Cardiac atrium fibroblast (primary cell): ENCODE data around the gene ZP2. TPM values are rescaled to one million over a fixed set of nuclear protein-coding genes. Genes with fewer than 3 reads are reported as not detected.

Experiments
- total RNA-seq: library from RNA; depleted of rRNA; stranded (reverse); fragments of >200 nt; gene quantifications from 2 replicates; pipeline ENCODE4 v1.2.3, GENCODE V29; 2015

Gene ZP2
- not detected in 2 replicates for total RNA-seq

DNA sequence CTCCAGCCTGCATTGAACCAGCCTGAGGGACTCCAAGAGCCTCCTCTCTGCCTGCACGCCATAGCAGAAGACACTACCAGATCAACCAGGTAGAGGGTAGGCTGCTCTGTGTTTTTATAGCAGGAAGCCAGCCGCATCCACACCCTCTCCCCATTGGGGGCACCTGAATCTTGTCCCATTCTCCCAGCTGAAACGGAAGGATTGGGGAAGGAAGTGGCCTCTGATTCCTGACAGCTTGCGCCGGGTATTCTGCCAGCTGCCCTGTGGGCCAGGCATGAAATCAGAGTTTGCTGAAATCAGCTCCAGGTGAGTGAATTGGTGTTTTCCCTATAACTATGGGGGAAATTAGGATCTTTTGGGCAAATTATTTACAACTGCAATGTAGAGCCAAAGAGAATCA lies at the start of gene ZP2:
Gene ZP2, minus strand, starts transcription at position 89 of the 400 bp plus-strand sequence. Its CDS starts 27 bp downstream, at position 62.

DNA sequence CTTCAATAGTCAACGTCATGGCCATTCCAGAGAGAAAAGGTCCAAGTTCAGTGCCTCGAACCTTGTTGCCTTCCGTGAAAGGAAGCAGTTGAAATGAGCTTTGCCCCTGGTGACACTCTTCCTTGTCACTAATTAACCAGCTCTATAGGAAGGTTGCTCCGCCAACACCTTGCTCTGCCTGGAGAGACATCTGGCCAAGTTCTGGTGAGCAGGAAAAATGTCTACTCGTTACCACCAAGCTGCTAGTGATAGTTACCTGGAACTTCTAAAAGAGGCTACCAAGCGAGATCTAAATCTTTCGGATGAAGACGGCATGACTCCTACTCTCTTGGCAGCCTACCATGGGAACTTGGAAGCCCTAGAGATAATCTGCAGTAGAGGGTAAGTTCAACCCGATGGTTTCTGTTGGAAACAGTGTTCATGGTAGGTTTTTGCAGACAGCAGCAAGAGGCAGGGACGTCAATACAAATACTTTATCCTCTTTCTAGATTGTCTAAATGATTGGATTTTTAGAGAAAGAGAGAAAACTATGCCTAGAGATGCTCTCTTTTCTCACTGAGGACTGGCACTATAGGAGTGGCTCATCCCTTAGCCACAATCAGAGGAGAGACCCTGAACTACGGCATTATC lies 22.3 kb upstream of the ZP2 start, which contains the start of gene ANKS4B:
Gene ANKS4B, plus strand, starts transcription at position 179 of the 630 bp plus-strand sequence. Its CDS starts 39 bp downstream, at position 218.

DNA sequence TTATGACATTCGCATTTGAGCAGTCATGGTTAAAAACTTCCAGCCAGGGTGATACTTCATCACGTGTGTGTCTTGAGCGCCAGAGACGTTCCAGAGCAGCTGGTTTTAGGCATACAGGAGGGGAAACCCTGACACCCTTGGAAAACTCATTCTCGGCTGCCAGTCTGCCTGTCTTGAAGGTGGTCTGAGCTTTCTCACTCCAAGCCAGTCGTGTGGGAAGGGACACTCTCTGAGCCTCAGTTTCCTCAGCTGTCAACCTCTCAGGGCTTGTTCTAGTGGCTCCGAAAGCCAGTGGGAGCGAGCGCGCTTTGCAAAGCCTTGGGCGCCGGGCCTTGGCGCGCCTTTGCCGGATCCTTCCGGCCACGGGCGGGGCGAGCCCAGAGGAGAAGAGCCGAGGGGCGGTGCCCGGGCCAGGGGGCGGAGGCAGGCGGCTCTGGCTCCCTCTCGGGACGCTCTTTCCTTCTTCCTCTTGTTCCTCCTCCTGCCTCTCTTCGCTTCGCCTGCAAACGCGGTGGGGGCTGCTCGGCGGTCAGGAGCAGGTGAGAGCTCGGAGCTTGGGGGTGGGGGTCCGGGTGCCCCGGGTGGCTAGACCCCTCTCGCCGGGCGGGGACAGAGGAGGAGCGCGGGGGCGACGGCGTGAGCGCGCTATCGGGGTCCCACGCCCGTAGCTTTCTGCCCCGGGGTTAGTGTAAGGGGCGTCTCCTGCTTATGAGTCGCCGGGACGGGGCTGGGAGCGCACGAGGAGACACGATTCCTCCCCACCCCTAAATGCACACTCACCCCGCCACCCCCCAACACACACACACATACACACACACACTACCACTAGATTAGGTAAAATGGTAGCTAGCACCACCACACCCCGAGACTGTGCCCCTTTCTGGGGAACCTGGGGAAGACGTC lies 52.9 kb downstream of the ZP2 start, which contains the start of gene LDAF1:
Gene LDAF1, plus strand, starts transcription at position 467 of the 903 bp plus-strand sequence. CDS start 2,509 bp downstream, outside the sequence.

DNA sequence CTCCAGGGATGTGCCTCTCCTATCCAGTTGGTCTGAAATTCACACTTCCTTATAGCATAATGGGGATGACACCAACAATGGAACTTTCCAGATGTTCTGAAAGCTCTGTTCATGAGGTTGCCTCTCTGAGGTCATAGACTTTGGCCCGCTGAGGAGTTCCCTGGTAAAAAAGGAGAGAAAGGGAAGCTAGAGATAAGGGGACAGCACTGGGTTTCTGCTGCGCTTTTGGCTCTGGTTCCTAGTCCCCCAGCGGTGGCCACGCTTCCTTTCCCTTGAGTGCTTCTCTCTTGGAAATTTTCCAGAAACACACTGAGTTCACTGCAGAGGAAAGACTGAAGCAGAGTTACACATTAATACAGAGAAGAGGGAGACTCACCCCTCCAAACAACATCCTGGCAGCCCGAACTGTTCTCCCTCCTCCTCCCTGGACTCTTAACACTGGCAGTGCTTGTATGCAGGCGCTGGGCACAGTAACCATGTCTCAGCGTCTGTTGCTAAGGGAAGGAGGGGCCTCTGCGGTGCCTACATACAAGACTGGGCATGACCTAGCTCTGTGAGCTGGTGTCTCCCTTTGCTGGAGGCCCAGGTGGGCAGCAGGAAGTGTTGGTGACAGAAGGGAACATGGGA lies 60.9 kb downstream of the ZP2 start, which contains the start of gene DNAH3:
Gene DNAH3, minus strand, starts transcription at position 472 of the 627 bp plus-strand sequence. CDS start 527 bp downstream, outside the sequence.

Other genes with a start within 250 kb of the ZP2 start
- gene DNAH3, start 60.7 kb downstream of the ZP2 start, total RNA-seq = not detected in 2 replicates
- gene LDAF1, start 52.9 kb downstream of the ZP2 start, total RNA-seq = 20.1 and 38.1 TPM in 2 replicates
- not detected in 2 replicates for gene ANKS4B, start 22.1 kb upstream of the ZP2 start, total RNA-seq
- not detected in 2 replicates for gene CRYM, start 66.7 kb upstream of the ZP2 start, total RNA-seq